Muscle of arm (tissue), 12 donors: Measurements from ENCODE around the gene ARHGAP15. TPM values are rescaled to one million over a fixed set of nuclear protein-coding genes. Genes with fewer than 3 reads are reported as not detected.

Experiments
- DNase-seq: peaks from one replicate; pipeline ENCODE4 v3.0.0-alpha.2; 2013
- polyA plus RNA-seq, 12 donors: library from polyadenylated mRNA; unstranded; fragments of 120-200 nt; gene quantifications; one replicate each; pipeline ENCODE4 v1.2.1, GENCODE V29; 2013; ENCODE audit not compliant: insufficient read length in 12 of 12

Gene ARHGAP15
- polyA plus RNA-seq, 12 donors: 6.9 to 19.2 (median 9.6) TPM; not detected in 2

DNA sequence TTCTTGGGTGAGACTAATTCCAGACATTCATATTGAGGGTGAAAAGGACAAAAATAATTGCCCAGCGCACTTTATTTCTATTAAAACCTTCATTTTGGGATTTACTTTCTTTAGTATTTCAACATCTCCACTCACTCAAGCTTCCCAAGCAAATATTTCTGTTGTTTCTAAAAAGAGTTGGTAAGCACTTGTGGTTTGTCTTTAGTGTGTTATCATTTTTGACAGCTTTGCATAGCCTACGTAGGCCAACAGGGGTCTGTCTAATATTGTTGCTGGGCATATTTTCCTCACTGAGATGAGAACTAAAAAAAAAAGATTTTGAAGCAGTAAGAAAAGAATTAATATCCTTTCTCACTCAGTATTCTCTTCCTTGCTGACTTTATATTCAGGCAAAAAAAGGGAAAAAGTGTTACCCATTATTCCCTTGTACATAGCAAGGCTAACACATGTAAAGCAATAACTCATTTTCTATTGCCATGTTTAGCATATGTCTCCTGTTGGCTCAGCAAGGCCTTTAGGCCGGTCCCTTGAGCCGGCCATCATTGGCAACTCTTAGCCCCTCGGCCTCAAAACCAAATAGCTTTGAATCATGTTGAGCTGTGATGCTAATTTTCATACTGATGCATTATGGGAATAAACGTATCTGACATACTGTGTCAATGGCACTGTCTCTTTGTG lies 494.2 kb downstream of the ARHGAP15 start:
- DNase-seq: no peak

DNA sequence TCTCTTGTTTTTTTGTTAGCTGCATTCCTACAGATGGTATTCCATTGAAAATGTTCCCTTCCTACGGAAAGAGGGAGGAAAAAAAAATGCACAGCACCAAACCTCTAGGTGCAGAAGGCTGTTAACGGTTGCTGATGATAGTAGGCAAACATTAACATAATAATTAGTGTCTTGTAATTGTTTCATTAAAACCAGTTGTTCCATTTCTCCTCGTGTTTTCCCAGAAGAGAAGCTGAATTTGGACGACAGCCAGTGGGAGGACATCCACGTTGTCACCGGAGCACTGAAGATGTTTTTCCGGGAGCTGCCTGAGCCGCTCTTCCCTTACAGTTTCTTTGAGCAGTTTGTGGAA lies 494.7 kb downstream of the ARHGAP15 start:
- DNase-seq: no peak

DNA sequence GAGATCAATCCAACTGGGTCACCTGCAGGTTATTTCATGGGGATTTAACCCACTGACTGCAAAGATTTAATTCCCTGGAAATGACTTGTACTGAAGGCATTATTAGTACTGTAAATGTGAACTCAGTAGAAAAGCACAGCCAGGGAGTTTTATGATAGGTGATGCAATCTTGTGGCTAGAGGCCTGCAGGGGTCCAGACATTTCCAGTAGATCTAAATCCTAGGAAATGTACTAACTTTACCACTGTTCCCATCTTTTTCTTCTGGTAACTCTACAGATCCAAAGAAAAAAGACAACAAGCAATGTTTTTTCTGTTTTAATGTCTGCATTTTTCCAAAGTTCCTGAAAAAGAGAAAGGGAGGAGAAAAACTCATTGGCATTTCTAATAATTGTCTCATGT lies 500.1 kb downstream of the ARHGAP15 start:
- DNase-seq: no peak

DNA sequence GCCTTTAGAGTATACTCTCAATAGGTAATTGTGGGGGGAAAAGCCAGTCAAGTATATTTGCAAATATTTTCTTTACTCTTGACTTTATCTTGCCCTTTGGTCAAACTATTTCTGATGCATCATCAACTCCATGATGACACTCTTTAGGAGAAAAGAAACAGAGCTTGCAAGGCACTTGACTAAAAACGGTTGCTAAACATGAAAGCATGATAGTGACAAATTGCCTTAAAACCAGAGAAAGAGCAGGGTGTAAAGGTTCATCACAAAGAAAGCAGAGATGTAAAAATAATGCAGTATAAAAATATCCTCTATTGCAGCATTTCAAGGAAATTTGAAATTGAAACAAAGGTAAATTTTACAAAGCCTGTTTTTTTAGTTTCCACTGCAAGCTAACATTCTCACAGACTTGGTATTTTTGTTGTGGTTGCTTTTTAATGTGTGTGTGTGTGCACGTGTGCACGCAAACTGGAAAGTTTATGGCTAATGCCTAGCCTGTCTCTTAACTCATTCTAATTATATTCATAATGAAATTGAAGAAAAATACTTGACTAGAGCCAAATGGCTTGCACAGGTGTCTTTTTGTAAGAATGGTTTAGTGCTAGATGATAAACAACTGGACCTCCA lies 503.6 kb downstream of the ARHGAP15 start:
- no peak for DNase-seq

DNA sequence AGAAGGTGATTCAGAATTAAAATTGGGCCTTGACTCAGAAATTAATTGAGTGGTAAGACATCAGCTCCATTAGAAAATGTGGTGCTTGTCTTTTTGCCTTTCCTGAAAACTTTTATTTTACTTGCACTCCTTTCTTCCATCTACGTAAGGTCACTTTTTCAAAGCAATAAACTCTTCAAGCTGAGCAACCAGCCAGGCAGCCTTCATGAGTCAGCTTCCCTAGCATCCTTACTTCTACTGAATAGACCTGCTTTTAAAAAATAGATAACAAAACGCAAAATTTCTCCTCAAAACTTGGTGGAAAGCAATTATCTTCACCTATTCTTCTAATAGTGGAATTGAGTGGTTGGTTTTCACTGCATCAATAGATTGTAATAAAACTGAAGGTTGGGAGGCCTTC lies 504.2 kb downstream of the ARHGAP15 start:
- no peak for DNase-seq

GRCh38 chr2:143635302-143635701 lies 506.1 kb downstream of the ARHGAP15 start:
- no peak for DNase-seq

- no peak for DNase-seq
Observed at GRCh38 chr2:143635936-143636335, 506.7 kb downstream of the ARHGAP15 start.

DNA sequence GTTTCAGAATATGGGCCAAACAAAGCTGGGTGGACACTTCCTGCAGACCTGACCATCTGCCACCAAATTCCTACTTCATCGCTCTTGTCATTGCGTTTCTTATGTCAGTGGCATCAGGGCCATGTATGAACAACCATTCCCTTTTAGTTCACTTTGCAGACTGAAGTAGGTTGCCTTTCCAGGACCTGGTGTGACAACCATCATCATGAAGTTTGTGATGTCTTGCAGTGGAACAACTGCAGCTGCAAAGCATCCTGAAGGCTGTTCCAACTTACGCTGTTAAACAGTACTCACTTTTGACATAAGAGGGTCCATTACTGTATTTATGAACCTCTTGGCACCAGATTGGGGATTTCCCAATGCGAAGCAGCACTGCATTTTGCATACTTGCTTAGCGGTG lies 511.6 kb downstream of the ARHGAP15 start:
- no peak for DNase-seq

GRCh38 chr2:143645921-143646645 lies 516.9 kb downstream of the ARHGAP15 start:
- no peak for DNase-seq

DNA sequence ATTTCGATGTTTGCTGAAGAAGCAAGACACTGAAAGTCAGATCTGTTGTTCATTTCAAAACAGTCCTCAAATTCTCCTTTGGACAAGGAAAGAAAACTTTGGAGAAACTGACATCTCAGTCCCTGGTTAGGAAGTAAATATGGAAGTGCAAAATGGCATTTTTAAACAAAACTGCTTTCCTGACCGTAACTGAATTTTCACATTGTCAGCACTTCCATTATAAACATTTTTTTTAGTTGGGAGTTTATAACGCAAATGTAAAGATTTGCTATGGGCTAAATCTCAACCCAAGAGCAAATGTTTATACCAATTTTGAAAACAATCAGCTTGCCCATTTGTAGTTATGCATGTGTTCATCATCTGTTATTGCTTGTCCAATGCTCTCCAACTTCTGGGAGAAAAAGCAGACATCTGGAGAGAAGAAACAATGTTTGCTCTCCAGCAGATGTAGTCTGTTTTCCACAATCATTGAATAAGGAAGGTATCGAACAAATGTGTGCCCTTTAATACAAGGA lies 520.1 kb downstream of the ARHGAP15 start:
- DNase-seq: no peak

DNA sequence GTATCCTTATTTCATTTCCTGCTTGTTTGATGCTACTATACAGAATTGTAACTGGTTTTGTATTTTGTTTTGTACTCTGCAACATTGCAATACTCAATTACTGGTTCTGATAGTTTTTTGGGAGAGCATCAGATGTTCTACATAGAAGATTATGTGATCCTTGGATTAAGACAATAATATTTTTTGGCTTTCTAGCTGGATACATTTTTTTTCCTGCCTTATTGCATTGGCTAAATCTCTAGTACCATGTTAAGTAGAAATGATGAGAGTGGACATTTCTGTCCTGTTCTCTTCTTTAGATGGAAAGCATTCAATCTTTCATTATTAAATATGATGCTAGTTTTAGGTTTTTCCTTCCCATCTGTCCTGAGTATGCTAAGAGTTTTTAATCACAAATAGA lies 523.5 kb downstream of the ARHGAP15 start:
- no peak for DNase-seq

- no peak for DNase-seq
Observed at GRCh38 chr2:143668234-143668633, 539.0 kb downstream of the ARHGAP15 start.

GRCh38 chr2:143674051-143674450 lies 544.8 kb downstream of the ARHGAP15 start:
- DNase-seq: no peak

DNA sequence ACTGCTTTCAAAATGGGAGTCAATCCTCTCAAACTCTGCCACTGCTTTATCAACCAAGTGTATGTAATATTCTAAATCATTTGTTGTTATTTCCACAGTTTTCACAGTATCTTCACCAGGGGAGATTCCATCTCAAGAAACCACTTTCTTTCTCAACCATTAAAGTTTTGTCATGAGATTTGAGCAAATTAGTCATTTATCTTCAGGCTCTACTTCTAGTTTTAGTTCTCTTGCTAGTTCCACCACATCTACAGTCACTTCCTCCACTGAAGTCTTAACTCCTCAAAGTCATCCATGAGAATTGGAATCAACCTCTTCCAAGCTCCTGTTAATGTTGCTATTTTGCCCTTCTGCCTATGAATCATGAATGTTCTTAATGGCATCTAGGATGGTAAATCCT lies 545.8 kb downstream of the ARHGAP15 start:
- no peak for DNase-seq

DNA sequence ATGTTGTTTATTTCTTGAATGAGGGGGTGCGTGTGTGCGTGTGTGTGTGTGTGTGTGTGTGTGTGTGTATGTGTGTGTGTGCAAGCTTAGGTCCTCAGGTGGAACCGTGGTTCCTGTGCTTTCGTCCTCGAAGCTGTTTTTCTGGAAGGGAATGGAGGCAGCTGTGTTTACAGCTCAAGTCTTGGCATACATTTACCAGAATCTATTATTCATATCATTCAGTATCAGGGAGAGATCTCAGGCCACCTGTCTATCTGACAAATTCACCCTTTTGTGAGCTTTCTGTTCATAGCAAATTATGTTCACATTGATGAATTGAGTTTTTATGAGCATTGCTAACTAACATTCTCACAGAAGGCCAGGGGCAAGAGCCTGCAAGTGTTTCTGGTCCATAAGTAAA lies 550.4 kb downstream of the ARHGAP15 start:
- DNase-seq: peak; percentile 4

- DNase-seq: no peak
Observed at GRCh38 chr2:143680885-143681405, 551.7 kb downstream of the ARHGAP15 start.

GRCh38 chr2:143682436-143683055 lies 553.3 kb downstream of the ARHGAP15 start:
- no peak for DNase-seq

- DNase-seq: no peak
Observed at GRCh38 chr2:143683977-143684376, 554.8 kb downstream of the ARHGAP15 start.

DNA sequence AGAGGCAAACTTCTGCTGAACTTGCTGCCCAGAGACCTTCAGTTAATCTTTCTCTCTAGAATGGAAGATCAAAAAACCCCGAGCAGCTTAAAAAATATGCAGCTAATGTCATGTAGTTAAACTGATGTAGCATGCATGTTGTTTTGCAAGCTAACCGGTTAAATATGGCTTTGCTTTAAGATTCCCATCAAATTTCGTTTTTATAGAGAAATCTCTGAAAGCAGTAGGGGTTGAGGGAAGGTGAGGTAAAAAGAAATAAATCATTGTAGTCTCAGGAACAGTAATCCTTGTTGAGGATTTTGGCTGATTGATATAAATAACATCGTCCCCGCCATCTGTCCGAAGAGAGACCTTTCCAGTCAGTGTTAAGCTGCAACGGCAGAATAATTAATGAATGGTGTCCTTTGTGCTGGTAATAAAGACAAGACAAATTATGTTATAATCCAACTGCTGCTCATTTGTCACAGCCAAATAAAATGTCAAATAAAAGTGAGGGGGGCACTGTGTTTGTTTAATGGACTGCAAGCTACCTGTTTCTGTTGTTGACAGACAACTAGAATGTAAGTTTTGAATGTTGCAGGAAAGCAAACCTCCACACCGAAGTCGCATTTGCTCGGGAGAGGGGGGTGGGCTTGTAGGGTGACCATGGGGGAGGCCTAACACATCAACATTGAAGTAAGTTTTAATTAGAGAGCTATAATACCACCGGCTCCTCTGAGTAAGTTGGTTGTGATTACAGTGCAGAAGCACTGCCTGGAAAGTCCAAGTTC lies 555.5 kb downstream of the ARHGAP15 start:
- DNase-seq: no peak

DNA sequence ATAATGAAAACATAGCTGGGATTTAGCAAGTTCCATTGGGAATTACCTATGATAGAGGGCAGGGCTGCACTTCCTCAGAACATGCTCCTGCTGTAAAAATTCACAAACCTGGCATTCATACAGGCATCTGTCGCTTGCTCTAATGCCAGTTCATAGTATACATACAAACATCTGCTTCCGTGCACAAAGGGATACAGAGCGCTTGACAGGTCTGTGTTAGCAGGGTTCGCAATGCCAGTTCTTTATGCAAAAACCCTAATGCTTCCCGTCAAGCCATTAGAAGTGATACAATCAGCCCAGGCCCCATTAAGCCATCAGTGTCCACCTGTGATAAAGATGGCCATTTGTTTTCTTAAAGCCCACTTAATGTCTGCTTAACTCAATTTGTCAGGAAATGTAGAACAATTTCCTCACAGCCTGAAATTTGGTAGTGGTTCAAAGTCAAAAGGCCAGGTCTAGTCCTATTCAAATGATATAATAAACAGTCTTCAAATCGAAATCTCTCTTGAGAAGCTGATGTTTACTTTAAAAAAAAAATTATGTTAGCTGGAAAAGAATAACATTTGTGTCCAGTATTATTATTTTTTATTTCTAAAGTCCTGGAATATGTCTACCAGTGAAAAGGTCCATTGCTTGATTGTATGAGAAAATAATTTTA lies 556.3 kb downstream of the ARHGAP15 start:
- DNase-seq: peak; percentile 29

GRCh38 chr2:143686585-143687164 lies 557.5 kb downstream of the ARHGAP15 start:
- DNase-seq: no peak
